Sigmoid colon (tissue), 3 donors: ENCODE data around the gene PLEKHG2.

Experiments
- POLR2A ChIP-seq, 2 donors: fragments of 450-650 bp; IDR thresholded peaks; one replicate each; pipeline ENCODE4 v1.6.1; 2016; ENCODE audit warnings: antibody characterized with exemption in 2 of 2, mild to moderate bottlenecking in 2 of 2, moderate library complexity in 2 of 2
- TF ChIP-seq, protein P1 (sequence below), 4 experiments: fragments of 450-650 bp in 3 of 4; fragments of 200-600 bp in 1 of 4; IDR thresholded peaks; one replicate each; pipeline ENCODE4 v1.5.1; 2016 to 2019; ENCODE audit warnings: antibody characterized with exemption in 4 of 4, mild to moderate bottlenecking in 3 of 4, moderate library complexity in 2 of 4

DNA sequence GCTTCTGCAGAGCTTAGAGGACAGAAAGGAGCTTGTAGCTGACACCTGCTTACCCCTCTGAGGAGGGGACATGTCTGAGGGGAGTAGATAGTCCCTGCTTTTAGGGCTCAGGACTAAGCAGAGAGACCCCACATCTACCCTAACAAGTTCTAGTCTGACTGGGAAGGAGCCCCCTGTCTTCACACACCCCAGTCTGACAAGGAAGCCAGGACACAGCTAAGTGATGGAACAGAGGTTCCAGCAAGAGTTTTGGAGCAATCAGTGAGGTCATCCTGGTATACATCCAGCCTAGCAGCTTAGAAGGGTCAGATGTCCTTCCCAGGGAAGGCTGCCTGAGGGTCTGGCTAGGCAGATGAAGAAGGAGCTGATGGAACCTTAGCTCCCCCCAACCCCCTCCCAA is 36.5 kb upstream of the PLEKHG2 start:
- TF ChIP-seq, protein P1, sequence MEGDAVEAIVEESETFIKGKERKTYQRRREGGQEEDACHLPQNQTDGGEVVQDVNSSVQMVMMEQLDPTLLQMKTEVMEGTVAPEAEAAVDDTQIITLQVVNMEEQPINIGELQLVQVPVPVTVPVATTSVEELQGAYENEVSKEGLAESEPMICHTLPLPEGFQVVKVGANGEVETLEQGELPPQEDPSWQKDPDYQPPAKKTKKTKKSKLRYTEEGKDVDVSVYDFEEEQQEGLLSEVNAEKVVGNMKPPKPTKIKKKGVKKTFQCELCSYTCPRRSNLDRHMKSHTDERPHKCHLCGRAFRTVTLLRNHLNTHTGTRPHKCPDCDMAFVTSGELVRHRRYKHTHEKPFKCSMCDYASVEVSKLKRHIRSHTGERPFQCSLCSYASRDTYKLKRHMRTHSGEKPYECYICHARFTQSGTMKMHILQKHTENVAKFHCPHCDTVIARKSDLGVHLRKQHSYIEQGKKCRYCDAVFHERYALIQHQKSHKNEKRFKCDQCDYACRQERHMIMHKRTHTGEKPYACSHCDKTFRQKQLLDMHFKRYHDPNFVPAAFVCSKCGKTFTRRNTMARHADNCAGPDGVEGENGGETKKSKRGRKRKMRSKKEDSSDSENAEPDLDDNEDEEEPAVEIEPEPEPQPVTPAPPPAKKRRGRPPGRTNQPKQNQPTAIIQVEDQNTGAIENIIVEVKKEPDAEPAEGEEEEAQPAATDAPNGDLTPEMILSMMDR (IDR thresholded peaks at IDR 0.05) = no peak
- no peak for TF ChIP-seq POLR2A (IDR thresholded peaks at IDR 0.05)
